Transverse colon (tissue), 4 donors: ENCODE measurements around the gene LTB4R. TPM values are rescaled to one million over a fixed set of nuclear protein-coding genes. Genes with fewer than 3 reads are reported as not detected.
A peak's percentile ranks its signal among the peaks of the same experiment; 100 is the strongest.

Source experiments
- DNase-seq: peaks from one replicate; pipeline ENCODE4 v3.0.0-alpha.2; 2019
- H3K27ac ChIP-seq, 4 donors: fragments of 200-600 bp; sonication (generic); 2 replicates each; pipeline ENCODE4 v1.5.1; 2016 to 2018; ENCODE audit warnings: inconsistent platforms in 4 of 4
- H3K27me3 ChIP-seq: fragments of 200-600 bp; sonication (generic); 2 replicates; pipeline ENCODE4 v1.5.1; 2017; ENCODE audit warnings: inconsistent platforms
- H3K36me3 ChIP-seq, 4 donors: fragments of 200-600 bp; sonication (generic); 2 replicates each; pipeline ENCODE4 v1.5.1; 2017 to 2019; ENCODE audit warnings: inconsistent platforms in 4 of 4
- H3K4me1 ChIP-seq, 4 donors: fragments of 200-600 bp; sonication (generic); 2 replicates each; pipeline ENCODE4 v1.5.1; 2017 to 2020; ENCODE audit warnings: inconsistent platforms in 4 of 4
- H3K4me3 ChIP-seq, 4 donors: fragments of 200-600 bp; sonication (generic); 1 replicate in 1 of 4; 2 replicates in 3 of 4; pipeline versions ENCODE4 v1.5.1 to v1.6.1; 2017 to 2019; ENCODE audit warnings: inconsistent platforms in 4 of 4
- H3K9me3 ChIP-seq, 2 donors: fragments of 200-600 bp; sonication (generic); 2 replicates each; pipeline ENCODE4 v1.5.1; 2017 to 2019; ENCODE audit warnings: inconsistent platforms in 2 of 2
- EP300 ChIP-seq: sonication (generic); formaldehyde crosslinking; IDR thresholded peaks from one replicate; pipeline ENCODE4 v1.6.1; 2017; ENCODE audit warnings: antibody characterized with exemption, low read depth
- POLR2A ChIP-seq: fragments of 450-650 bp; IDR thresholded peaks from one replicate; pipeline ENCODE4 v1.6.1; 2016; ENCODE audit warnings: antibody characterized with exemption, mild to moderate bottlenecking, moderate library complexity
- POLR2AphosphoS5 ChIP-seq, 3 donors: sonication (generic); formaldehyde crosslinking; IDR thresholded peaks; one replicate each; pipeline ENCODE4 v1.6.1; 2016; ENCODE audit warnings: antibody characterized with exemption in 3 of 3
- WGBS, 2 donors: methylation state at CpG; one replicate each; pipeline ENCODE4 v1.1.5; 2018; ENCODE audit warnings: low coverage in 1 of 2; 5-methylcytosine and 5-hydroxymethylcytosine counted together
- in situ Hi-C, 4 donors: fragments of 200-750 bp; cut with MboI; loops; one replicate each; pipeline versions ENCODE4 v1.15.0 to v1.15.1; 2017; ENCODE audit warnings: low sequenced_read_pairs in 3 of 4, low pct_ligation_motif_present in 1 of 4, low pct_unique_long_range_greater_than_20kb in 1 of 4
- intact Hi-C: fragments of 100-400 bp; cut with DNase I; formaldehyde crosslinking; loops from one replicate; pipeline ENCODE4 v1.15.1; 2023; ENCODE audit warnings: low total_unique reads
- total RNA-seq, 4 donors: library from RNA; depleted of rRNA; stranded (reverse); fragments of >200 nt; gene quantifications; one replicate each; pipeline ENCODE4 v1.1.0, GENCODE V29; 2016
- TF ChIP-seq, protein P1 (sequence below), 5 experiments: fragments of 200-600 bp in 3 of 5; fragments of 450-650 bp in 2 of 5; sonication (generic) in 3 of 5; IDR thresholded peaks; 1 replicate in 2 of 5; 2 replicates in 3 of 5; pipeline ENCODE4 v1.5.1; 2016 to 2017; ENCODE audit warnings: antibody characterized with exemption in 5 of 5, inconsistent platforms in 3 of 5, mild to moderate bottlenecking in 2 of 5, moderate library complexity in 1 of 5

Gene LTB4R
- total RNA-seq, 4 donors from 2014 or later = 1.1 to 8.3 (median 6.2) TPM

DNA sequence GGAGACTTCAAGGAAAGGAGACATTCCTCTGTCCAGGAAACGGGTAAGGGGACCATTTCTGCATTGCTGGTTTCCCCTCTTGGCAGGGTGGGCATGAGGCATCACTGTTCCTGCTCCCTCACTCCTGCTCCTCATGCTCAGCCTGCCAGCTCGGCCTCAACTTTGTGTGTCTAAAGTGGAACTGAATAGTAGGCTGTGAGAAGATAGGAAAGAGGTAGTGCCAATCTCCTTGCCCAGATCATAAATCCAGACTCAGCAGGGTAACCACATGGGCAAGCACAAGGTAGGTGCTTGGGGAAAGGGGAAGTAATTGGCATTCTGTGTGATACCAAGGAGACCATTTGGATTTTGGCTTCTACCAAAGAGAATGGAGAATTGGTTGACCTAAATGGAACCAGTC lies 2.6 kb downstream of the LTB4R start:
- intact Hi-C loops = no loop called here
- in situ Hi-C loops = no loop called here
- TF ChIP-seq POLR2AphosphoS5 (IDR thresholded peaks at IDR 0.05) (no peak), EP300 (no peak), POLR2A (no peak)
- TF ChIP-seq, protein P1, sequence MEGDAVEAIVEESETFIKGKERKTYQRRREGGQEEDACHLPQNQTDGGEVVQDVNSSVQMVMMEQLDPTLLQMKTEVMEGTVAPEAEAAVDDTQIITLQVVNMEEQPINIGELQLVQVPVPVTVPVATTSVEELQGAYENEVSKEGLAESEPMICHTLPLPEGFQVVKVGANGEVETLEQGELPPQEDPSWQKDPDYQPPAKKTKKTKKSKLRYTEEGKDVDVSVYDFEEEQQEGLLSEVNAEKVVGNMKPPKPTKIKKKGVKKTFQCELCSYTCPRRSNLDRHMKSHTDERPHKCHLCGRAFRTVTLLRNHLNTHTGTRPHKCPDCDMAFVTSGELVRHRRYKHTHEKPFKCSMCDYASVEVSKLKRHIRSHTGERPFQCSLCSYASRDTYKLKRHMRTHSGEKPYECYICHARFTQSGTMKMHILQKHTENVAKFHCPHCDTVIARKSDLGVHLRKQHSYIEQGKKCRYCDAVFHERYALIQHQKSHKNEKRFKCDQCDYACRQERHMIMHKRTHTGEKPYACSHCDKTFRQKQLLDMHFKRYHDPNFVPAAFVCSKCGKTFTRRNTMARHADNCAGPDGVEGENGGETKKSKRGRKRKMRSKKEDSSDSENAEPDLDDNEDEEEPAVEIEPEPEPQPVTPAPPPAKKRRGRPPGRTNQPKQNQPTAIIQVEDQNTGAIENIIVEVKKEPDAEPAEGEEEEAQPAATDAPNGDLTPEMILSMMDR (IDR thresholded peaks at IDR 0.05) = no peak
- no peak overlapping the region for H3K4me3 ChIP-seq
- WGBS, 2 donors = 78% methylated on average over 2 of the region's 2 CpGs; no CpG with 5 or more reads in 1 of the 2 donors
- H3K9me3 ChIP-seq = no peaks in the 10 kb centered on the region
- peaks cover 19 to 60% (median 38%) of the 10 kb centered on the region in 4 donors for H3K4me1 ChIP-seq
- peak overlapping the region in 3 of 4 donors; percentile 81 to 90 (median 82) for H3K27ac ChIP-seq
- peaks cover 15% of the 10 kb centered on the region for H3K27me3 ChIP-seq
- no peak for DNase-seq
- H3K36me3 ChIP-seq = no peaks in the 10 kb centered on the region

DNA sequence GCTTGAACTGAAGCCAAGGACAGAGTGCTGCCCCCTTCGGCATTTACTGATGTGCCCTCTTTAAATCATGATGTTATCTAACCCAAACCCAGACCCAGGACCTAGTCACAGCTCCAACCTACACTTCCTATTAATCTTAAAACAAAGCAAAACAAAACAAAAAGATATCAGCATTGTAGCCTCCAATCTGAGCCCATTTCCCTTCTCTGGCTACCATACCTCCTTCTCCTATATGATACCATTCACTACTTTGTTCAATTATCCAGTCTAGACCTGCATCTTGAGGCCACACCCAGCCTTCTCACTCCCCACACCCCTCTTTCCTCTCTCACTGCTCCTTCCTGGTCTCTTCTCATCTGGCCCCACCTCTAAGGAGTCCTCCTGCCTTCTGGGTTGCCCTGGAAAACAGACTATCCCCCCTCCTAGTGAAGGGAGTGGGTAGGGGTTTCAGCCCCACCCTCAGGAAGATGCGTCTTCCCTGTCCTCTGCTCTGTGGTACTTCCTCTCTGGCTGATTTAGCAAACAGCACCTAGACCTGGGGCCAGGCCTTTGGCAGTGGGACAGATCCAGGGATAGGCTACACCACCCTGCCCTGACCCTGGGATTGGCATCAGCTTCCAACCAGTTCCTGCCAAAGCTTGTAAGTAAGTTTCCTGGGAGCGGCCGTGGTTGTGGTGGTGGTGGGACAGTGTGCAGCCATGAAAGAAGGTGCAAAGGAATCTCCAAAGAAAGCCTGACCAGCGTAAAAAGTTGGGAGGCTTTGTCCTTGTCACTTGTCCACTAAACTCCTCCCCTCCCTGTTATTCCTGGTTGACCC lies 3.3 kb downstream of the LTB4R start:
- H3K9me3 ChIP-seq = no peaks in the 10 kb centered on the region
- TF ChIP-seq POLR2A = no peak
- TF ChIP-seq POLR2AphosphoS5 (IDR thresholded peaks at IDR 0.05) = no peak
- TF ChIP-seq EP300 = no peak
- TF ChIP-seq, protein P1 (IDR thresholded peaks at IDR 0.05) = no peak
- in situ Hi-C loops = no loop called here
- peak overlapping the region in 2 of 4 donors; percentile 81 to 90 for H3K27ac ChIP-seq
- DNase-seq = no peak
- WGBS, 2 donors = 76% methylated on average over 5 of the region's 5 CpGs; no CpG with 5 or more reads in 1 of the 2 donors
- peaks cover 15 to 54% (median 33%) of the 10 kb centered on the region in 4 donors for H3K4me1 ChIP-seq
- H3K27me3 ChIP-seq = peaks cover 17% of the 10 kb centered on the region
- intact Hi-C loops = no loop called here
- no peaks in the 10 kb centered on the region for H3K36me3 ChIP-seq
- no peak overlapping the region for H3K4me3 ChIP-seq

DNA sequence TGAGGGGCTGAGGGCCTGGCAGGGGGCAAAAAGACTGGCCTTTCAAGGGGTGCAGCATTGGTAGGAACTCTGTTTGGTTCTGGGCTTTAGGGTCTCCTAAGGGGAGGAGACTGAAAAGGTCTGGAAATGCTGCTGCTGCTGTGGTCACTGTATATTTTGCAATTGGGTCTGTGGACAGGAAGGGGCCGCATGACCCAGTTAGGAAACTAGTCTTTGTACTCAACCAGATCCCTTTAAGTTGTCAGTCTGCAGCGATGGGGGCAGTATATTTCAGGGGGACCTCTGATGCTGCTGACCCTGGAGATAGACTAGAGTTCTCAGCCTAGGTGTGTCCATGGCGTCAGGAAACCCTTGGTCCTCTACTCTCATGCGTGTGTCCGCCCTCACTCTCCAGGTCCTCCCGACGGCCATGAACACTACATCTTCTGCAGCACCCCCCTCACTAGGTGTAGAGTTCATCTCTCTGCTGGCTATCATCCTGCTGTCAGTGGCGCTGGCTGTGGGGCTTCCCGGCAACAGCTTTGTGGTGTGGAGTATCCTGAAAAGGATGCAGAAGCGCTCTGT lies 4.0 kb downstream of the LTB4R start:
- Histone ChIP-seq H3K9me3 (no peaks in the 10 kb centered on the region), H3K27ac (peak overlapping the region in 3 of 4 donors; percentile 25 to 38 (median 33)), H3K27me3 (peaks cover 17% of the 10 kb centered on the region), H3K4me3 (peak overlapping the region in 1 of 4 donors; percentile 14), H3K4me1 (peaks cover 7 to 46% (median 26%) of the 10 kb centered on the region in 4 donors), H3K36me3 (no peaks in the 10 kb centered on the region)
- intact Hi-C loops (no loop called here), in situ Hi-C loops (no loop called here)
- 78 to 100% methylated on average over 1 to 10 of the region's 10 CpGs for WGBS, 2 donors
- no peak for TF ChIP-seq EP300
- TF ChIP-seq, protein P1 (IDR thresholded peaks at IDR 0.05) = no peak
- no peak for TF ChIP-seq POLR2AphosphoS5 (IDR thresholded peaks at IDR 0.05)
- no peak for TF ChIP-seq POLR2A
- DNase-seq = no peak

DNA sequence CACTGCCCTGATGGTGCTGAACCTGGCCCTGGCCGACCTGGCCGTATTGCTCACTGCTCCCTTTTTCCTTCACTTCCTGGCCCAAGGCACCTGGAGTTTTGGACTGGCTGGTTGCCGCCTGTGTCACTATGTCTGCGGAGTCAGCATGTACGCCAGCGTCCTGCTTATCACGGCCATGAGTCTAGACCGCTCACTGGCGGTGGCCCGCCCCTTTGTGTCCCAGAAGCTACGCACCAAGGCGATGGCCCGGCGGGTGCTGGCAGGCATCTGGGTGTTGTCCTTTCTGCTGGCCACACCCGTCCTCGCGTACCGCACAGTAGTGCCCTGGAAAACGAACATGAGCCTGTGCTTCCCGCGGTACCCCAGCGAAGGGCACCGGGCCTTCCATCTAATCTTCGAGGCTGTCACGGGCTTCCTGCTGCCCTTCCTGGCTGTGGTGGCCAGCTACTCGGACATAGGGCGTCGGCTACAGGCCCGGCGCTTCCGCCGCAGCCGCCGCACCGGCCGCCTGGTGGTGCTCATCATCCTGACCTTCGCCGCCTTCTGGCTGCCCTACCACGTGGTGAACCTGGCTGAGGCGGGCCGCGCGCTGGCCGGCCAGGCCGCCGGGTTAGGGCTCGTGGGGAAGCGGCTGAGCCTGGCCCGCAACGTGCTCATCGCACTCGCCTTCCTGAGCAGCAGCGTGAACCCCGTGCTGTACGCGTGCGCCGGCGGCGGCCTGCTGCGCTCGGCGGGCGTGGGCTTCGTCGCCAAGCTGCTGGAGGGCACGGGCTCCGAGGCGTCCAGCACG lies 4.7 kb downstream of the LTB4R start:
- 60% methylated on average over 68 of the region's 70 CpGs; no CpG with 5 or more reads in 1 of the 2 donors for WGBS, 2 donors
- Histone ChIP-seq H3K4me1 (peaks cover 4 to 42% (median 19%) of the 10 kb centered on the region in 4 donors), H3K4me3 (peak overlapping the region in 1 of 4 donors; percentile 14), H3K27ac (peak overlapping the region in 3 of 4 donors; percentile 25 to 38 (median 33)), H3K9me3 (no peaks in the 10 kb centered on the region), H3K36me3 (no peaks in the 10 kb centered on the region), H3K27me3 (peaks cover 17% of the 10 kb centered on the region)
- intact Hi-C loops (no loop called here), in situ Hi-C loops (no loop called here)
- TF ChIP-seq POLR2A = peak; percentile 36
- no peak for TF ChIP-seq EP300
- TF ChIP-seq, protein P1 (IDR thresholded peaks at IDR 0.05) = peak in 4 of 5 experiments; percentile 36 to 70 (median 42)
- peak in 1 of 3 donors; percentile 14 for TF ChIP-seq POLR2AphosphoS5 (IDR thresholded peaks at IDR 0.05)
- peak; percentile 75 for DNase-seq
